ENCODE data around the gene SPEG. TPM values are rescaled to one million over a fixed set of nuclear protein-coding genes. Genes with fewer than 3 reads are reported as not detected.

The SPEG gene
- total RNA-seq, 1 experiment from 2014 or later, result 56.6 TPM

DNA sequence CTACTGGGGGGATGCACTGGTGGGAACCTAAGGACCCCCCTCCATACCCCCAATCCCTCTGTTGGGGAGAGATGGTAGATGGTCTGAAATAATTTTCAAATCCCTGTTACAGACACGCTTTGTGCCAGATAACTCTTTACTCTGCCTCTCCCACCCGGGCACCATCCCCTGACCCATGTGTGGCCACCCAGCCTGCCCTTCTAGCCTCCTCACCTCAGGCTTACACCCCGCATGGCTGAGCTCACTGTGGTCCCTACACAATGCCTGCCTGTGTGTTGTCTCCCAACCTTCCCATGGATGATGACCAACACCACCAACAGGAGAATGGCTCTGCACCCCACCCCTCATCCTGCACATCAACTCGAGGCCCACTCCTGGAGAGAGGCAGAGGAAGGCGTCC lies 15.0 kb downstream of the SPEG start:
- no peak for DNase-seq (ENCODE audit: low read depth, low spot score)
- Histone ChIP-seq H3K4me1 (ENCODE audit: control insufficient read depth in 1 of 2, insufficient read depth in 2 of 2, low read length in 2 of 2) (peaks cover 26 to 46% of the 10 kb centered on the region in 2 experiments), H3K27me3 (ENCODE audit: insufficient read depth, low read length) (no peaks in the 10 kb centered on the region), H3K4me3 (replicated peaks in 1 of 2; ENCODE audit: low read depth in 1 of 2, low read length in 2 of 2) (no peak overlapping the region), H3K27ac (ENCODE audit: low read depth, low read length) (no peak overlapping the region), H4K20me1 (ENCODE audit: insufficient read depth) (no peaks in the 10 kb centered on the region), H3K9me3 (ENCODE audit: control insufficient read depth in 1 of 2, insufficient read depth in 1 of 2, low read depth in 1 of 2, low read length in 2 of 2) (no peaks in the 10 kb centered on the region), H2AFZ (ENCODE audit: low read depth, low read length, poor library complexity, severe bottlenecking) (no peak overlapping the region), H3K9ac (ENCODE audit: low read length) (no peak overlapping the region), H3K4me2 (ENCODE audit: low read length) (no peak overlapping the region), H3K9me2 (ENCODE audit: insufficient read depth) (no peaks in the 10 kb centered on the region), H3K79me2 (ENCODE audit: insufficient read depth, low read length) (no peaks in the 10 kb centered on the region; the same call in 1 of the 2 replicates), H3K36me3 (ENCODE audit: control insufficient read depth in 1 of 2, insufficient read depth in 2 of 2, low read length in 2 of 2) (peaks cover 0 to 4% of the 10 kb centered on the region in 2 experiments; a peak in 1 of 4 replicates)
- TF ChIP-seq SRF (IDR thresholded peaks at IDR 0.05; ENCODE audit: low read depth) (no peak), EZH2phosphoT487 (IDR thresholded peaks at IDR 0.05; ENCODE audit: borderline replicate concordance) (no peak), FOSL1 (IDR thresholded peaks at IDR 0.05; ENCODE audit: low read depth) (no peak), EZH2 (IDR thresholded peaks at IDR 0.05) (no peak), CEBPB (IDR thresholded peaks at IDR 0.05; ENCODE audit: low read depth) (no peak), POLR2A (IDR thresholded peaks at IDR 0.05; ENCODE audit: borderline replicate concordance, extremely low read depth, insufficient read depth, insufficient read length) (no peak), EGR1 (IDR thresholded peaks at IDR 0.05; ENCODE audit: low read depth) (no peak), SP1 (IDR thresholded peaks at IDR 0.05; ENCODE audit: low read depth) (no peak), ZFX (IDR thresholded peaks at IDR 0.05) (no peak), ELF1 (IDR thresholded peaks at IDR 0.05; ENCODE audit: borderline replicate concordance, low read depth) (no peak)
- TF ChIP-seq, protein P1, sequence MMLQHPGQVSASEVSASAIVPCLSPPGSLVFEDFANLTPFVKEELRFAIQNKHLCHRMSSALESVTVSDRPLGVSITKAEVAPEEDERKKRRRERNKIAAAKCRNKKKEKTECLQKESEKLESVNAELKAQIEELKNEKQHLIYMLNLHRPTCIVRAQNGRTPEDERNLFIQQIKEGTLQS (IDR thresholded peaks at IDR 0.05), result no peak
- TF ChIP-seq, protein P2, sequence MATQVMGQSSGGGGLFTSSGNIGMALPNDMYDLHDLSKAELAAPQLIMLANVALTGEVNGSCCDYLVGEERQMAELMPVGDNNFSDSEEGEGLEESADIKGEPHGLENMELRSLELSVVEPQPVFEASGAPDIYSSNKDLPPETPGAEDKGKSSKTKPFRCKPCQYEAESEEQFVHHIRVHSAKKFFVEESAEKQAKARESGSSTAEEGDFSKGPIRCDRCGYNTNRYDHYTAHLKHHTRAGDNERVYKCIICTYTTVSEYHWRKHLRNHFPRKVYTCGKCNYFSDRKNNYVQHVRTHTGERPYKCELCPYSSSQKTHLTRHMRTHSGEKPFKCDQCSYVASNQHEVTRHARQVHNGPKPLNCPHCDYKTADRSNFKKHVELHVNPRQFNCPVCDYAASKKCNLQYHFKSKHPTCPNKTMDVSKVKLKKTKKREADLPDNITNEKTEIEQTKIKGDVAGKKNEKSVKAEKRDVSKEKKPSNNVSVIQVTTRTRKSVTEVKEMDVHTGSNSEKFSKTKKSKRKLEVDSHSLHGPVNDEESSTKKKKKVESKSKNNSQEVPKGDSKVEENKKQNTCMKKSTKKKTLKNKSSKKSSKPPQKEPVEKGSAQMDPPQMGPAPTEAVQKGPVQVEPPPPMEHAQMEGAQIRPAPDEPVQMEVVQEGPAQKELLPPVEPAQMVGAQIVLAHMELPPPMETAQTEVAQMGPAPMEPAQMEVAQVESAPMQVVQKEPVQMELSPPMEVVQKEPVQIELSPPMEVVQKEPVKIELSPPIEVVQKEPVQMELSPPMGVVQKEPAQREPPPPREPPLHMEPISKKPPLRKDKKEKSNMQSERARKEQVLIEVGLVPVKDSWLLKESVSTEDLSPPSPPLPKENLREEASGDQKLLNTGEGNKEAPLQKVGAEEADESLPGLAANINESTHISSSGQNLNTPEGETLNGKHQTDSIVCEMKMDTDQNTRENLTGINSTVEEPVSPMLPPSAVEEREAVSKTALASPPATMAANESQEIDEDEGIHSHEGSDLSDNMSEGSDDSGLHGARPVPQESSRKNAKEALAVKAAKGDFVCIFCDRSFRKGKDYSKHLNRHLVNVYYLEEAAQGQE (IDR thresholded peaks at IDR 0.05; ENCODE audit: low read depth), result no peak
- POLR2A ChIA-PET, result interaction anchor here (0.6 kb wide), 1 partner anchor 135 kb away, joined by 3 read pairs; no protein-coding TSS in a partner anchor
- intact Hi-C loops (cut with micrococcal nuclease), result no loop called here
- CTCF ChIA-PET, result interaction anchor here (1.2 to 1.8 kb wide), 2 partner anchors 9 to 16 kb away, joined by 3 to 5 read pairs; no protein-coding TSS in a partner anchor
- no TSS peak for BruUV-seq (replicated peaks)
- ATAC-seq, result no peak
- RAD21 ChIA-PET (ENCODE audit: low non-redundant PET in 1 of 2, low total read pairs in 2 of 2, uncharacterized antibody in 2 of 2, unreplicated experiment in 2 of 2), result no interaction called here
